Stimulated activated CD4-positive, alpha-beta T cell treated with anti-CD3 and anti-CD28 coated beads, Interleukin-2, amount 100 ng/mL, for 4 hours (primary cell): ENCODE results near the gene TEX264.

Experiments
- DNase-seq: peaks from one replicate; pipeline ENCODE4 v3.0.0-alpha.2; 2020; ENCODE audit warnings: low read depth

TEX264 gene

GRCh38 chr3:51675201-51675611 is 4.2 kb downstream of the TEX264 start:
- no peak for DNase-seq

- DNase-seq, result no peak
Observed at GRCh38 chr3:51676102-51676640, 5.1 kb downstream of the TEX264 start.

- no peak for DNase-seq
Observed at GRCh38 chr3:51677358-51677757, 6.3 kb downstream of the TEX264 start.

GRCh38 chr3:51678186-51678585 is 7.1 kb downstream of the TEX264 start:
- no peak for DNase-seq

GRCh38 chr3:51678641-51679040 is 7.6 kb downstream of the TEX264 start:
- DNase-seq, result no peak

GRCh38 chr3:51679318-51679717 is 8.3 kb downstream of the TEX264 start:
- no peak for DNase-seq

GRCh38 chr3:51679777-51680176 is 8.7 kb downstream of the TEX264 start:
- DNase-seq, result no peak

GRCh38 chr3:51680196-51680595 is 9.1 kb downstream of the TEX264 start:
- DNase-seq, result no peak

GRCh38 chr3:51680663-51681230 is 9.7 kb downstream of the TEX264 start:
- no peak for DNase-seq

GRCh38 chr3:51681453-51681852 is 10.4 kb downstream of the TEX264 start:
- DNase-seq, result peak; percentile 40

- DNase-seq, result peak; percentile 67
Observed at GRCh38 chr3:51682079-51682478, 11.0 kb downstream of the TEX264 start.

- no peak for DNase-seq
Observed at GRCh38 chr3:51682526-51682925, 11.5 kb downstream of the TEX264 start.

GRCh38 chr3:51683566-51683965 is 12.5 kb downstream of the TEX264 start:
- DNase-seq, result no peak

- no peak for DNase-seq
Observed at GRCh38 chr3:51684971-51685751, 14.1 kb downstream of the TEX264 start.

- no peak for DNase-seq
Observed at GRCh38 chr3:51686056-51686455, 15.0 kb downstream of the TEX264 start.

GRCh38 chr3:51686512-51687215 is 15.6 kb downstream of the TEX264 start:
- peak; percentile 65 for DNase-seq

GRCh38 chr3:51687431-51688205 is 16.6 kb downstream of the TEX264 start:
- no peak for DNase-seq

- DNase-seq, result no peak
Observed at GRCh38 chr3:51688206-51688600, 17.2 kb downstream of the TEX264 start.

- no peak for DNase-seq
Observed at GRCh38 chr3:51691021-51691420, 20.0 kb downstream of the TEX264 start.

- no peak for DNase-seq
Observed at GRCh38 chr3:51691949-51692348, 20.9 kb downstream of the TEX264 start.

- DNase-seq, result no peak
Observed at GRCh38 chr3:51692980-51693395, 21.9 kb downstream of the TEX264 start.

GRCh38 chr3:51696954-51697353 is 25.9 kb downstream of the TEX264 start:
- DNase-seq, result no peak
